K562 (cell line): Measurements from ENCODE around the gene CLEC4C. TPM values are rescaled to one million over a fixed set of nuclear protein-coding genes. Genes with fewer than 3 reads are reported as not detected.

Source experiments
- ATAC-seq: fragments of 200-7000 bp; cut with Tn5 transposase; 3 replicates; pipeline ENCODE4 v1.9.1; 2020; ENCODE audit warnings: moderate library complexity
- BruUV-seq: library from RNA; stranded (reverse); fragments of 400-500 nt; replicated peaks from 2 replicates; lab custom pipeline; 2021; lab: Mats Ljungman, UMichigan
- CTCF ChIA-PET: fragments of 300-600 bp; formaldehyde crosslinking; extraction: SDS; loops from one replicate; lab custom pipeline; 2021; ENCODE audit warnings: low intra/inter-chr PET ratio; lab: Yijun Ruan, JAX
- POLR2A ChIA-PET: fragments of 300-600, 350-650 bp; sonication (Branson Sonifier 250); formaldehyde crosslinking; extraction: SDS; loops from one replicate; lab custom pipeline; 2021; ENCODE audit warnings: antibody characterized with exemption, inconsistent platforms; lab: Yijun Ruan, JAX
- DNase-seq, 4 experiments: peaks; one replicate each; pipeline versions ENCODE4 v3.0.0 to v3.0.0-alpha.2; 2011 to 2018; ENCODE audit warnings: low spot score in 3 of 4, mixed read lengths in 3 of 4; ENCODE audit errors: extremely low read depth in 1 of 4
- FAIRE-seq: peaks from 2 replicates; lab custom pipeline; 2011; peaks lifted over from hg19 to GRCh38; lab: Jason Lieb, UNC
- H2AFZ ChIP-seq: 2 replicates; pipeline ENCODE4 v1.6.0; 2011; ENCODE audit warnings: low read depth, low read length, control low read depth, inconsistent platforms
- H3K27ac ChIP-seq: fragments of 200-600 bp; 3 replicates; pipeline ENCODE4 v1.8.0; 2011; ENCODE audit warnings: low read depth, mild to moderate bottlenecking, control low read depth, inconsistent platforms, low read length, moderate library complexity, mixed read lengths; ENCODE audit errors: extremely low read depth
- H3K27me3 ChIP-seq, 2 experiments: fragments of 300-600 bp in 1 of 2; 2 replicates in 1 of 2; 3 replicates in 1 of 2; pipeline versions ENCODE4 v1.6.0 to v1.8.0; 2011; ENCODE audit warnings: inconsistent platforms in 2 of 2, low read length in 2 of 2, mild to moderate bottlenecking in 1 of 2, mixed read lengths in 1 of 2, moderate library complexity in 1 of 2; ENCODE audit not compliant: control insufficient read depth in 2 of 2, insufficient read depth in 2 of 2
- H3K36me3 ChIP-seq: fragments of 300-600 bp; 3 replicates; pipeline ENCODE4 v1.8.0; 2011; ENCODE audit warnings: mild to moderate bottlenecking, low read length, inconsistent platforms; ENCODE audit not compliant: control insufficient read depth, insufficient read depth
- H3K4me1 ChIP-seq, 2 experiments: fragments of 200-600 bp in 1 of 2; replicated peaks in 1 of 2; 2 replicates in 1 of 2; 3 replicates in 1 of 2; pipeline versions ENCODE4 v1.5.1 to v1.8.0; 2011; ENCODE audit warnings: inconsistent platforms in 2 of 2, low read length in 2 of 2, mild to moderate bottlenecking in 1 of 2, mixed read lengths in 1 of 2, moderate library complexity in 1 of 2; ENCODE audit not compliant: control insufficient read depth in 2 of 2, insufficient read depth in 2 of 2
- H3K4me2 ChIP-seq: 2 replicates; pipeline ENCODE4 v1.6.1; 2011; ENCODE audit warnings: low read length, control low read depth, inconsistent platforms, mixed read lengths; ENCODE audit not compliant: insufficient read depth
- H3K4me3 ChIP-seq: fragments of 200-600 bp; sonication (generic), shearing (Covaris generic); 2 replicates; pipeline ENCODE4 v1.5.1; 2016; ENCODE audit warnings: control low read depth, inconsistent platforms
- H3K79me2 ChIP-seq: fragments of 200-600 bp; 3 replicates; pipeline ENCODE4 v1.8.0; 2011; ENCODE audit warnings: low read length, inconsistent platforms; ENCODE audit not compliant: control insufficient read depth, insufficient read depth
- H3K9ac ChIP-seq, 2 experiments: 2 replicates each; pipeline versions ENCODE4 v1.6.0 to v1.6.1; 2011; ENCODE audit warnings: low read depth in 2 of 2, low read length in 2 of 2, control low read depth in 1 of 2, inconsistent platforms in 1 of 2, mild to moderate bottlenecking in 1 of 2, mixed read lengths in 1 of 2; ENCODE audit not compliant: insufficient read depth in 1 of 2
- H3K9me1 ChIP-seq: one replicate; pipeline ENCODE4 v1.6.0; 2011; ENCODE audit warnings: inconsistent platforms, mild to moderate bottlenecking, low read length, moderate library complexity; ENCODE audit not compliant: control insufficient read depth, insufficient read depth
- H3K9me3 ChIP-seq: replicated peaks from 2 replicates; pipeline ENCODE4 v1.5.1; 2011; ENCODE audit warnings: low read depth, low read length, inconsistent platforms; ENCODE audit not compliant: control insufficient read depth, insufficient read depth
- H4K20me1 ChIP-seq: replicated peaks from 2 replicates; pipeline ENCODE4 v1.6.1; 2011; ENCODE audit warnings: low read length, inconsistent platforms, mixed read lengths; ENCODE audit not compliant: control insufficient read depth, insufficient read depth
- CBFA2T3 ChIP-seq: fragments of 450-650 bp; IDR thresholded peaks from 2 replicates; pipeline ENCODE4 v1.6.1; 2017
- ETV6 ChIP-seq, 3 experiments: fragments of 150-350 bp in 1 of 3; sonication (generic) in 1 of 3; formaldehyde crosslinking in 1 of 3; IDR thresholded peaks; 2 replicates each; pipeline versions ENCODE4 v1.6.1 to v1.8.0; 2014 to 2022; ENCODE audit warnings: borderline replicate concordance in 2 of 3, low read depth in 2 of 3, antibody characterized with exemption in 1 of 3, low read length in 1 of 3, mild to moderate bottlenecking in 1 of 3, missing genetic modification reagents in 1 of 3
- GMEB1 ChIP-seq: fragments of 250-450 bp; sonication (Bioruptor Pico); IDR thresholded peaks from 2 replicates; pipeline ENCODE4 v1.4.0; 2020; ENCODE audit warnings: mild to moderate bottlenecking
- MNT ChIP-seq, 2 experiments: fragments of 450-650 bp; conservative IDR thresholded peaks; 2 replicates each; pipeline ENCODE4 v1.6.1; 2017; ENCODE audit warnings: mild to moderate bottlenecking in 2 of 2, moderate library complexity in 2 of 2
- NFE2 ChIP-seq: IDR thresholded peaks from 2 replicates; pipeline ENCODE4 v1.6.1; 2014; ENCODE audit warnings: antibody characterized with exemption, low read depth
- PATZ1 ChIP-seq: fragments of 250-450 bp; sonication (Bioruptor Pico); IDR thresholded peaks from 2 replicates; pipeline ENCODE4 v1.5.0; 2020; ENCODE audit warnings: mild to moderate bottlenecking, borderline replicate concordance
- ZBED1 ChIP-seq: IDR thresholded peaks from 2 replicates; pipeline ENCODE4 v1.6.1; 2014
- WGBS: fragments of 100-300 bp; shearing (Covaris generic); methylation state at CpG from one replicate; pipeline ENCODE4 v1.1.6; 2016; ENCODE audit warnings: low coverage, mixed read lengths; ENCODE audit not compliant: insufficient coverage; ENCODE audit errors: missing lambda C conversion rate; 5-methylcytosine and 5-hydroxymethylcytosine counted together
- in situ Hi-C: fragments of 300-500 bp; cut with MboI; formaldehyde crosslinking; loops from 4 replicates; pipeline ENCODE4 v1.15.0; 2018; ENCODE audit warnings: inconsistent platforms, mixed read lengths
- intact Hi-C: fragments of 100-400 bp; cut with micrococcal nuclease; formaldehyde crosslinking; loops from 2 replicates; pipeline ENCODE4 v1.14.2; 2022
- polyA plus RNA-seq, 8 experiments: library from polyadenylated mRNA; depleted of rRNA in 4 of 8; stranded (reverse) in 5 of 8; unstranded in 3 of 8; fragments of >200 nt; fragmentation: Nextera tagmentation in 2 of 8; fragmentation: Illumina TruSeq in 1 of 8; extraction: Ambion mirVana in 2 of 8; extraction: Trizol in 1 of 8; gene quantifications; 2 replicates each; pipeline versions ENCODE4 v1.2.1 to v1.2.3, GENCODE V29; 2011 to 2014; ENCODE audit warnings: inconsistent platforms in 1 of 8, missing spikeins in 1 of 8
- total RNA-seq, 7 experiments: library from RNA; depleted of rRNA in 6 of 7; stranded (reverse); fragments of >200 nt in 6 of 7; fragmentation: Illumina TruSeq in 2 of 7; extraction: Trizol in 2 of 7; gene quantifications; 2 replicates each; pipeline versions ENCODE4 v1.2.1 to v1.2.3, GENCODE V29; 2011 to 2021; ENCODE audit warnings: low replicate concordance in 1 of 7
- TF ChIP-seq, protein P1 (sequence below): sonication (generic); formaldehyde crosslinking; IDR thresholded peaks from 2 replicates; pipeline ENCODE4 v1.8.1; 2023; ENCODE audit warnings: mild to moderate bottlenecking, missing genetic modification reagents, moderate library complexity

CLEC4C gene
- total and polyA plus RNA-seq, 9 of the 15 experiments (the other 6 are each of a cell fraction or from before 2014, with no cell fraction given) = not detected

DNA sequence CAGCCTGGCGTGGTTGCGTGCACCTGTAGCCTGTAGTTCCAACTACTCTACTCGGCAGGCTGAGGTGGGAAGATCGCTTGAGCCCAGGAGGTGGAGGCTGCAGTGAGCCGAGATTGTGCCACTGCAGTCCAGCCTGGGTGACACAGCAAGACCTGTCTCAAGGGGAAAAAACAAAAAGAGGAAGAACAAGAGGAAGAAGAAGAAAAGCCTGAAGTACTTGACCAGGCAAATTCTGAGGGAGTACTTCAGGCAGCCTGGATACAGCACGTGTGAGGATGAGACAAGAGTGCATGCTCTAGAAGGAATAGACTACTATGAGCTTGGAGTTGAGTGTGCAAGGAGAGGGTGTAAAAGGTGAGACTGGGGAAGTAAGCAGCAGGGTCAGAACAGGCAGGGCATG, 53.4 kb downstream of the CLEC4C start:
- H2AFZ ChIP-seq = no peak overlapping the region
- FAIRE-seq = no peak
- no peaks in the 10 kb centered on the region for H4K20me1 ChIP-seq
- in situ Hi-C loops (no loop called here), intact Hi-C loops (no loop called here)
- no peaks in the 10 kb centered on the region for H3K79me2 ChIP-seq
- ChIA-PET POLR2A (no interaction called here), CTCF (no interaction called here)
- H3K9ac ChIP-seq = no peak overlapping the region
- no peak overlapping the region for H3K27ac ChIP-seq
- peaks cover 2 to 7% of the 10 kb centered on the region in 2 experiments; a peak in 3 of 5 replicates for H3K27me3 ChIP-seq
- H3K4me2 ChIP-seq = no peak overlapping the region
- H3K4me1 ChIP-seq = peaks cover 0 to 7% of the 10 kb centered on the region in 2 experiments; a peak in 2 of 5 replicates
- TF ChIP-seq NFE2 (peak; percentile 19; the same call in 1 of the 2 replicates), ZBED1 (no peak)
- TF ChIP-seq, protein P1, sequence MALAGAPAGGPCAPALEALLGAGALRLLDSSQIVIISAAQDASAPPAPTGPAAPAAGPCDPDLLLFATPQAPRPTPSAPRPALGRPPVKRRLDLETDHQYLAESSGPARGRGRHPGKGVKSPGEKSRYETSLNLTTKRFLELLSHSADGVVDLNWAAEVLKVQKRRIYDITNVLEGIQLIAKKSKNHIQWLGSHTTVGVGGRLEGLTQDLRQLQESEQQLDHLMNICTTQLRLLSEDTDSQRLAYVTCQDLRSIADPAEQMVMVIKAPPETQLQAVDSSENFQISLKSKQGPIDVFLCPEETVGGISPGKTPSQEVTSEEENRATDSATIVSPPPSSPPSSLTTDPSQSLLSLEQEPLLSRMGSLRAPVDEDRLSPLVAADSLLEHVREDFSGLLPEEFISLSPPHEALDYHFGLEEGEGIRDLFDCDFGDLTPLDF (CRISPR knock-in tag) = no peak
- H3K36me3 ChIP-seq = no peaks in the 10 kb centered on the region
- no peaks in the 10 kb centered on the region for H3K9me3 ChIP-seq
- H3K4me3 ChIP-seq = no peak overlapping the region
- BruUV-seq = no TSS peak
- H3K9me1 ChIP-seq = no peaks in the 10 kb centered on the region
- WGBS = 7% methylated on average over 5 of the region's 6 CpGs
- ATAC-seq = no peak
- DNase-seq = no peak

DNA sequence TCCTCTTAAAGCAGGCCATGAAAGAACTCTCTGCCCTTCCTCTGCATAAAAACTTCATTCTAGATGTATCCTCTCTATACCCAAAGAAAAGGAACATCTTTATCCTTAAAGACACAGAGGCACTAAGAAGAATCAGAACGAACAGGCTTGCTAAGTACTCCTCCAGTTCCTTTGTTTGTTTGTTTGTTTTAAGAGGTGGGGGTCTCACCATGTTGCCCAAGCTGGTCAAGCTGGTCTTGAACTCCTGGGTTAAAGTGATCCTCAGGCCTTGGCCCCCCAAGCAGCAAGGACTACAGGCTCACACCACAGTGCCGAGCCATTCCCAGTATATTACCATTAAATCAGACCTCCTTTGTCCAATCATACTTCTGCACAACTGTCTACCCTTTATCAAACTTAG, 65.6 kb downstream of the CLEC4C start:
- DNase-seq (no peak), ATAC-seq (no peak), FAIRE-seq (no peak)
- no peak overlapping the region for H3K4me2 ChIP-seq
- no peaks in the 10 kb centered on the region for H4K20me1 ChIP-seq
- no peaks in the 10 kb centered on the region for H3K9me1 ChIP-seq
- BruUV-seq = no TSS peak
- H3K9me3 ChIP-seq = no peaks in the 10 kb centered on the region
- H3K9ac ChIP-seq = no peak overlapping the region
- peaks cover 0 to 4% of the 10 kb centered on the region in 2 experiments; a peak in 2 of 5 replicates for H3K27me3 ChIP-seq
- no peaks in the 10 kb centered on the region; a peak in 1 of 5 replicates for H3K4me1 ChIP-seq
- ChIA-PET POLR2A (interaction anchor here (0.6 kb wide), 1 partner anchor 95 kb away, joined by 3 read pairs; no protein-coding TSS in a partner anchor), CTCF (no interaction called here)
- H3K4me3 ChIP-seq = no peak overlapping the region
- H3K27ac ChIP-seq = no peak overlapping the region
- 0% methylated on average over 2 of the region's 2 CpGs for WGBS
- no peaks in the 10 kb centered on the region for H3K36me3 ChIP-seq
- no peaks in the 10 kb centered on the region for H3K79me2 ChIP-seq
- intact Hi-C loops = no loop called here
- in situ Hi-C loops = loop anchor here (10.0 kb wide), 1 partner anchor 123 kb away; no protein-coding TSS in a partner anchor
- no peak overlapping the region for H2AFZ ChIP-seq
- TF ChIP-seq GMEB1 (CRISPR knock-in tag) = no peak
- no peak for TF ChIP-seq ETV6 (IDR thresholded peaks at IDR 0.05; ENCODE audit: borderline replicate concordance in 1 of 2, low read depth in 2 of 2, low read length in 1 of 2)
- no peak for TF ChIP-seq ETV6 (CRISPR knock-in tag; IDR thresholded peaks at IDR 0.05; ENCODE audit: borderline replicate concordance)
- no peak for TF ChIP-seq PATZ1 (CRISPR knock-in tag)
- TF ChIP-seq MNT (conservative IDR thresholded peaks at IDR 0.05) = no peak
- TF ChIP-seq CBFA2T3 = no peak
